Endodermal cell (in vitro differentiated cells): ENCODE data around the gene KLHL3. TPM values are rescaled to one million over a fixed set of nuclear protein-coding genes. Genes with fewer than 3 reads are reported as not detected.
A peak's percentile ranks its signal among the peaks of the same experiment; 100 is the strongest.

ENCODE experiments used
- DNase-seq: peaks from one replicate; pipeline ENCODE4 v3.0.0-alpha.2; 2017
- H3K27ac ChIP-seq: 2 replicates; pipeline ENCODE4 v1.5.1; 2013; ENCODE audit warnings: mild to moderate bottlenecking, low read depth, low read length, moderate library complexity
- H3K27me3 ChIP-seq: 2 replicates; pipeline ENCODE4 v1.6.1; 2013; ENCODE audit warnings: mild to moderate bottlenecking, low read length, moderate library complexity; ENCODE audit not compliant: insufficient read depth, control insufficient read depth, poor library complexity, severe bottlenecking
- H3K36me3 ChIP-seq: 2 replicates; pipeline ENCODE4 v1.7.0; 2013; ENCODE audit warnings: mild to moderate bottlenecking, low read length, moderate library complexity; ENCODE audit not compliant: control insufficient read depth, insufficient read depth
- H3K4me1 ChIP-seq: one replicate; pipeline ENCODE4 v1.7.0; 2013; ENCODE audit warnings: low read length; ENCODE audit not compliant: control insufficient read depth, insufficient read depth
- H3K4me3 ChIP-seq: 2 replicates; pipeline ENCODE4 v1.5.1; 2013; ENCODE audit warnings: mild to moderate bottlenecking, low read length, moderate library complexity
- H3K9ac ChIP-seq: 2 replicates; pipeline ENCODE4 v1.6.1; 2013; ENCODE audit warnings: mild to moderate bottlenecking, low read length, moderate library complexity; ENCODE audit not compliant: poor library complexity, severe bottlenecking; ENCODE audit errors: extremely low read depth
- H3K9me3 ChIP-seq: 2 replicates; pipeline ENCODE4 v1.6.1; 2013; ENCODE audit warnings: mild to moderate bottlenecking, low read length, moderate library complexity; ENCODE audit not compliant: control insufficient read depth
- H3K27ac Mint-ChIP-seq: 2 replicates; pipeline ENCODE4 v1.8.0; 2020; ENCODE audit warnings: mixed read lengths
- H3K27me3 Mint-ChIP-seq: 2 replicates; pipeline ENCODE4 v1.8.0; 2021; ENCODE audit warnings: mild to moderate bottlenecking, mixed read lengths; ENCODE audit not compliant: insufficient read depth
- H3K36me3 Mint-ChIP-seq: 2 replicates; pipeline ENCODE4 v1.8.0; 2020; ENCODE audit warnings: low read depth, mixed read lengths
- H3K4me1 Mint-ChIP-seq: 2 replicates; pipeline ENCODE4 v1.8.0; 2020; ENCODE audit warnings: mixed read lengths
- H3K4me3 Mint-ChIP-seq: 2 replicates; pipeline ENCODE4 v1.8.0; 2020; ENCODE audit warnings: mild to moderate bottlenecking, moderate library complexity, mixed read lengths
- H3K9me3 Mint-ChIP-seq: 2 replicates; pipeline ENCODE4 v1.8.0; 2020; ENCODE audit warnings: mild to moderate bottlenecking, mixed read lengths
- CTCF ChIP-seq: fragments of 200-600 bp; sonication (generic); conservative IDR thresholded peaks from 2 replicates; pipeline ENCODE4 v1.5.0; 2021; ENCODE audit warnings: antibody characterized with exemption, mild to moderate bottlenecking
- WGBS, 2 experiments: methylation state at CpG; one replicate each; pipeline versions ENCODE4 v1.1.5 to v1.1.7; 2013; ENCODE audit warnings: missing lambda C conversion rate in 2 of 2, mixed read lengths in 1 of 2; ENCODE audit not compliant: insufficient coverage in 1 of 2, insufficient read length in 1 of 2; 5-methylcytosine and 5-hydroxymethylcytosine counted together
- total RNA-seq, 2 donors: library from RNA; stranded (reverse); fragmentation: NEBNext Ultra II Directional in 1 of 2; extraction: Animal tissue kit (Norgen Biotek cat#: 25700) in 1 of 2; gene quantifications; 2 replicates in 1 of 2; 3 replicates in 1 of 2; pipeline ENCODE4 v1.2.1, GENCODE V29; 2021

Gene KLHL3
- total RNA-seq, 2 donors from 2014 or later = 17.5 to 19.4 TPM

GRCh38 chr5:137618476-137618875 is 117.4 kb downstream of the KLHL3 start:
- Mint-ChIP-seq H3K4me3 (no peak overlapping the region), H3K9me3 (no peaks in the 10 kb centered on the region), H3K36me3 (peaks cover 9% of the 10 kb centered on the region), H3K4me1 (no peaks in the 10 kb centered on the region), H3K27ac (no peak overlapping the region), H3K27me3 (peaks cover 3% of the 10 kb centered on the region)
- Histone ChIP-seq H3K27me3 (no peaks in the 10 kb centered on the region), H3K27ac (no peak overlapping the region), H3K9ac (no peak overlapping the region), H3K4me1 (no peaks in the 10 kb centered on the region), H3K36me3 (no peaks in the 10 kb centered on the region), H3K4me3 (no peak overlapping the region), H3K9me3 (no peaks in the 10 kb centered on the region)
- 80 to 91% methylated on average over 1 to 7 of the region's 7 CpGs for WGBS, 2 experiments
- TF ChIP-seq CTCF = no peak
- peak; percentile 22 for DNase-seq

- H3K4me1 ChIP-seq = no peaks in the 10 kb centered on the region
- no peak overlapping the region for H3K27ac ChIP-seq
- no peak for TF ChIP-seq CTCF
- H3K27ac Mint-ChIP-seq = no peak overlapping the region
- peaks cover 3% of the 10 kb centered on the region for H3K27me3 Mint-ChIP-seq
- H3K4me3 Mint-ChIP-seq = no peak overlapping the region
- no peaks in the 10 kb centered on the region for H3K4me1 Mint-ChIP-seq
- no peaks in the 10 kb centered on the region for H3K36me3 ChIP-seq
- no peaks in the 10 kb centered on the region for H3K27me3 ChIP-seq
- H3K9me3 Mint-ChIP-seq = no peaks in the 10 kb centered on the region
- 90 to 100% methylated on average over 3 to 7 of the region's 7 CpGs for WGBS, 2 experiments
- no peak for DNase-seq
- no peaks in the 10 kb centered on the region for H3K9me3 ChIP-seq
- peaks cover 9% of the 10 kb centered on the region for H3K36me3 Mint-ChIP-seq
- H3K9ac ChIP-seq = no peak overlapping the region
- no peak overlapping the region for H3K4me3 ChIP-seq
Observed at GRCh38 chr5:137617528-137618205, 118.2 kb downstream of the KLHL3 start.

GRCh38 chr5:137616046-137616445 is 119.8 kb downstream of the KLHL3 start:
- peak; percentile 38 for DNase-seq
- peaks cover 5% of the 10 kb centered on the region for H3K4me1 Mint-ChIP-seq
- H3K36me3 Mint-ChIP-seq = peaks cover under 1% of the 10 kb centered on the region
- Histone ChIP-seq H3K36me3 (no peaks in the 10 kb centered on the region), H3K9ac (no peak overlapping the region), H3K9me3 (no peaks in the 10 kb centered on the region), H3K27ac (no peak overlapping the region), H3K4me3 (no peak overlapping the region), H3K4me1 (no peaks in the 10 kb centered on the region), H3K27me3 (no peaks in the 10 kb centered on the region)
- no peak for TF ChIP-seq CTCF
- no peaks in the 10 kb centered on the region for H3K9me3 Mint-ChIP-seq
- H3K27ac Mint-ChIP-seq = no peak overlapping the region
- no peak overlapping the region for H3K4me3 Mint-ChIP-seq
- H3K27me3 Mint-ChIP-seq = peaks cover 3% of the 10 kb centered on the region
- 89 to 90% methylated on average over 3 to 5 of the region's 5 CpGs for WGBS, 2 experiments
